Ascending aorta (tissue), 2 donors: ENCODE data around the gene BIRC5. TPM values are rescaled to one million over a fixed set of nuclear protein-coding genes. Genes with fewer than 3 reads are reported as not detected.

Experiments
- DNase-seq, 2 donors: peaks; one replicate each; pipeline ENCODE4 v3.0.0-alpha.2; 2019; ENCODE audit warnings: low spot score in 2 of 2
- H3K27ac ChIP-seq, 2 donors: fragments of 200-600 bp; sonication (generic); one replicate each; pipeline ENCODE4 v1.5.1; 2016 to 2017; ENCODE audit warnings: mild to moderate bottlenecking in 1 of 2
- H3K27me3 ChIP-seq: fragments of 200-600 bp; sonication (generic); one replicate; pipeline ENCODE4 v1.5.1; 2017
- H3K36me3 ChIP-seq, 2 donors: fragments of 200-600 bp; sonication (generic); one replicate each; pipeline ENCODE4 v1.5.1; 2016
- H3K4me1 ChIP-seq, 2 donors: fragments of 200-600 bp; sonication (generic); one replicate each; pipeline ENCODE4 v1.5.1; 2016 to 2017; ENCODE audit warnings: mild to moderate bottlenecking in 1 of 2
- H3K4me3 ChIP-seq, 2 donors: fragments of 200-600 bp; sonication (generic); one replicate each; pipeline ENCODE4 v1.5.1; 2016 to 2017; ENCODE audit warnings: mild to moderate bottlenecking in 1 of 2
- H3K9me3 ChIP-seq, 2 donors: fragments of 200-600 bp; sonication (generic); one replicate each; pipeline ENCODE4 v1.5.1; 2016
- CTCF ChIP-seq, 3 experiments: fragments of 200-600 bp in 2 of 3; fragments of 450-650 bp in 1 of 3; sonication (generic) in 2 of 3; IDR thresholded peaks; one replicate each; pipeline ENCODE4 v1.5.1; 2016 to 2019; ENCODE audit warnings: antibody characterized with exemption in 3 of 3, mild to moderate bottlenecking in 1 of 3, moderate library complexity in 1 of 3
- intact Hi-C: fragments of 100-400 bp; cut with DNase I; formaldehyde crosslinking; loops from one replicate; pipeline ENCODE4 v1.15.1; 2023
- total RNA-seq: library from RNA; depleted of rRNA; stranded (reverse); fragments of >200 nt; gene quantifications from one replicate; pipeline ENCODE4 v1.1.0, GENCODE V29; 2016

Gene BIRC5
- total RNA-seq, 1 donor from 2014 or later = 0.11 TPM

GRCh38 chr17:78223765-78224164 lies 9.7 kb downstream of the BIRC5 start:
- intact Hi-C loops = no loop called here
- no peak for TF ChIP-seq CTCF (IDR thresholded peaks at IDR 0.05)
- Histone ChIP-seq H3K27ac (no peak overlapping the region), H3K36me3 (no peaks in the 10 kb centered on the region), H3K4me1 (no peaks in the 10 kb centered on the region), H3K9me3 (no peaks in the 10 kb centered on the region), H3K4me3 (no peak overlapping the region), H3K27me3 (no peaks in the 10 kb centered on the region)
- no peak for DNase-seq

- H3K36me3 ChIP-seq = no peaks in the 10 kb centered on the region
- DNase-seq = no peak
- H3K9me3 ChIP-seq = no peaks in the 10 kb centered on the region
- TF ChIP-seq CTCF (IDR thresholded peaks at IDR 0.05) = no peak
- H3K27ac ChIP-seq = no peak overlapping the region
- H3K4me3 ChIP-seq = no peak overlapping the region
- H3K4me1 ChIP-seq = no peaks in the 10 kb centered on the region
- intact Hi-C loops = no loop called here
- no peaks in the 10 kb centered on the region for H3K27me3 ChIP-seq
Observed at GRCh38 chr17:78224231-78225087, 10.4 kb downstream of the BIRC5 start.

- Histone ChIP-seq H3K4me1 (no peaks in the 10 kb centered on the region), H3K27ac (no peak overlapping the region), H3K4me3 (no peak overlapping the region), H3K36me3 (no peaks in the 10 kb centered on the region), H3K9me3 (no peaks in the 10 kb centered on the region), H3K27me3 (no peaks in the 10 kb centered on the region)
- no peak for TF ChIP-seq CTCF (IDR thresholded peaks at IDR 0.05)
- DNase-seq = no peak
- intact Hi-C loops = no loop called here
Observed at GRCh38 chr17:78225088-78225865, 11.2 kb downstream of the BIRC5 start.

GRCh38 chr17:78226055-78226758 lies 12.2 kb downstream of the BIRC5 start:
- Histone ChIP-seq H3K4me3 (no peak overlapping the region), H3K9me3 (no peaks in the 10 kb centered on the region)

More at GRCh38 chr17:78226055-78226758, 12.2 kb downstream of the BIRC5 start:
- H3K27ac ChIP-seq = no peak overlapping the region
- TF ChIP-seq CTCF (IDR thresholded peaks at IDR 0.05) = no peak
- H3K4me1 ChIP-seq = no peaks in the 10 kb centered on the region
- DNase-seq = no peak
- intact Hi-C loops = no loop called here
- H3K27me3 ChIP-seq = peaks cover 3% of the 10 kb centered on the region
- no peaks in the 10 kb centered on the region for H3K36me3 ChIP-seq
